Lower leg skin (tissue), 3 donors: ENCODE measurements around the gene TRIM16.
"Not testable (repeated sequence)": the region's sequence is repeated elsewhere in the genome, so short reads cannot be mapped to it uniquely, and the experiment has no call there.

Source experiments
- POLR2A ChIP-seq, 2 donors: fragments of 450-650 bp; IDR thresholded peaks; one replicate each; pipeline ENCODE4 v1.6.1; 2016 to 2017; ENCODE audit warnings: antibody characterized with exemption in 2 of 2, mild to moderate bottlenecking in 1 of 2, moderate library complexity in 1 of 2
- TF ChIP-seq, protein P1 (sequence below), 3 donors: fragments of 450-650 bp; IDR thresholded peaks; one replicate each; pipeline ENCODE4 v1.5.1; 2016; ENCODE audit warnings: antibody characterized with exemption in 3 of 3, mild to moderate bottlenecking in 3 of 3, moderate library complexity in 2 of 3

DNA sequence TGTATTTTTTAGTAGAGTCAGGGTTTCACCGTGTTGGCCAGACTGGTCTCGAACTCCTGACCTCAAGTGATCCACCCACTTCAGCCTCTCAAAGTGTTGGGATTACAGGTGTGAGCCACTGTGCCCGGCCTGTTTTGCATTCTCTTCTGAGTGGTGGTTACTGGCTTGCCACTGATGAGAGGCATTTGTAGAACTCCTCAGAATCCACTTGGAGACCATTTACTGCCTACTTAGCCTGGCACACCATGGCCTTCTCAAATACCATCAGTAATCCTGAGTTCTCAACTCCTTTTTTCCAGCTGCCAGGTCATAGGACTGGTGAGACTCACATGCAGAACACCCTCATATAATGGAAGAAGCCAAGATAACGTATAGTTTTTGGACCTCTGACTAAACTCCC, 42.1 kb downstream of the TRIM16 start:
- TF ChIP-seq, protein P1, sequence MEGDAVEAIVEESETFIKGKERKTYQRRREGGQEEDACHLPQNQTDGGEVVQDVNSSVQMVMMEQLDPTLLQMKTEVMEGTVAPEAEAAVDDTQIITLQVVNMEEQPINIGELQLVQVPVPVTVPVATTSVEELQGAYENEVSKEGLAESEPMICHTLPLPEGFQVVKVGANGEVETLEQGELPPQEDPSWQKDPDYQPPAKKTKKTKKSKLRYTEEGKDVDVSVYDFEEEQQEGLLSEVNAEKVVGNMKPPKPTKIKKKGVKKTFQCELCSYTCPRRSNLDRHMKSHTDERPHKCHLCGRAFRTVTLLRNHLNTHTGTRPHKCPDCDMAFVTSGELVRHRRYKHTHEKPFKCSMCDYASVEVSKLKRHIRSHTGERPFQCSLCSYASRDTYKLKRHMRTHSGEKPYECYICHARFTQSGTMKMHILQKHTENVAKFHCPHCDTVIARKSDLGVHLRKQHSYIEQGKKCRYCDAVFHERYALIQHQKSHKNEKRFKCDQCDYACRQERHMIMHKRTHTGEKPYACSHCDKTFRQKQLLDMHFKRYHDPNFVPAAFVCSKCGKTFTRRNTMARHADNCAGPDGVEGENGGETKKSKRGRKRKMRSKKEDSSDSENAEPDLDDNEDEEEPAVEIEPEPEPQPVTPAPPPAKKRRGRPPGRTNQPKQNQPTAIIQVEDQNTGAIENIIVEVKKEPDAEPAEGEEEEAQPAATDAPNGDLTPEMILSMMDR (IDR thresholded peaks at IDR 0.05): not testable (repeated sequence)
- not testable (repeated sequence) for TF ChIP-seq POLR2A (IDR thresholded peaks at IDR 0.05)
